HEK293T (cell line): ENCODE data around the gene HOXC12.

Source experiments
- CTCF ChIA-PET: fragments of 350-600 bp; formaldehyde crosslinking; extraction: SDS; loops from one replicate; lab custom pipeline; 2021; ENCODE audit warnings: antibody characterized with exemption, inconsistent platforms; lab: Yijun Ruan, JAX
- POLR2A ChIA-PET: fragments of 350-600 bp; formaldehyde crosslinking; extraction: SDS; loops from one replicate; lab custom pipeline; 2020; ENCODE audit warnings: antibody characterized with exemption, inconsistent platforms; lab: Yijun Ruan, JAX
- DNase-seq: peaks from one replicate; pipeline ENCODE4 v3.0.0; 2012; ENCODE audit warnings: mixed read lengths; ENCODE audit errors: extremely low spot score
- ARNT ChIP-seq: fragments of 450-650 bp; IDR thresholded peaks from 2 replicates; pipeline ENCODE4 v1.6.1; 2017; ENCODE audit warnings: mild to moderate bottlenecking
- BHLHE40 ChIP-seq: fragments of 450-650 bp; IDR thresholded peaks from 2 replicates; pipeline ENCODE4 v1.6.1; 2016; ENCODE audit warnings: mild to moderate bottlenecking, moderate library complexity, borderline replicate concordance
- CTBP1 ChIP-seq: fragments of 450-650 bp; IDR thresholded peaks from 2 replicates; pipeline ENCODE4 v1.6.1; 2016; ENCODE audit warnings: borderline replicate concordance
- ELF4 ChIP-seq: fragments of 450-650 bp; IDR thresholded peaks from 2 replicates; pipeline ENCODE4 v1.6.1; 2017; ENCODE audit warnings: antibody characterized with exemption
- FOXA1 ChIP-seq: fragments of 450-650 bp; IDR thresholded peaks from 2 replicates; pipeline ENCODE4 v1.6.1; 2016; ENCODE audit warnings: mild to moderate bottlenecking
- FOXK2 ChIP-seq: fragments of 450-650 bp; IDR thresholded peaks from 2 replicates; pipeline ENCODE4 v1.6.1; 2016; ENCODE audit warnings: mild to moderate bottlenecking
- FOXM1 ChIP-seq: fragments of 450-650 bp; IDR thresholded peaks from 2 replicates; pipeline ENCODE4 v1.6.1; 2017; ENCODE audit warnings: mild to moderate bottlenecking, borderline replicate concordance
- HDGF ChIP-seq: fragments of 450-650 bp; IDR thresholded peaks from 2 replicates; pipeline ENCODE4 v1.6.1; 2017; ENCODE audit warnings: antibody characterized with exemption, borderline replicate concordance
- L3MBTL2 ChIP-seq: fragments of 450-650 bp; conservative IDR thresholded peaks from 2 replicates; pipeline ENCODE4 v1.6.1; 2016; ENCODE audit warnings: mild to moderate bottlenecking
- LEF1 ChIP-seq: fragments of 450-650 bp; IDR thresholded peaks from 2 replicates; pipeline ENCODE4 v1.6.1; 2017; ENCODE audit warnings: mild to moderate bottlenecking, borderline replicate concordance
- NFRKB ChIP-seq: fragments of 450-650 bp; IDR thresholded peaks from 2 replicates; pipeline ENCODE4 v1.6.1; 2016; ENCODE audit warnings: mild to moderate bottlenecking, moderate library complexity
- PKNOX1 ChIP-seq: fragments of 450-650 bp; IDR thresholded peaks from 2 replicates; pipeline ENCODE4 v1.6.1; 2016
- SP1 ChIP-seq: fragments of 450-650 bp; IDR thresholded peaks from 2 replicates; pipeline ENCODE4 v1.6.1; 2017
- SUZ12 ChIP-seq: fragments of 450-650 bp; IDR thresholded peaks from 2 replicates; pipeline ENCODE4 v1.6.1; 2016; ENCODE audit warnings: mild to moderate bottlenecking
- TARDBP ChIP-seq: fragments of 450-650 bp; IDR thresholded peaks from 2 replicates; pipeline ENCODE4 v1.6.1; 2016
- ZNF384 ChIP-seq: fragments of 450-650 bp; IDR thresholded peaks from 2 replicates; pipeline ENCODE4 v1.6.1; 2016

HOXC12 gene

DNA sequence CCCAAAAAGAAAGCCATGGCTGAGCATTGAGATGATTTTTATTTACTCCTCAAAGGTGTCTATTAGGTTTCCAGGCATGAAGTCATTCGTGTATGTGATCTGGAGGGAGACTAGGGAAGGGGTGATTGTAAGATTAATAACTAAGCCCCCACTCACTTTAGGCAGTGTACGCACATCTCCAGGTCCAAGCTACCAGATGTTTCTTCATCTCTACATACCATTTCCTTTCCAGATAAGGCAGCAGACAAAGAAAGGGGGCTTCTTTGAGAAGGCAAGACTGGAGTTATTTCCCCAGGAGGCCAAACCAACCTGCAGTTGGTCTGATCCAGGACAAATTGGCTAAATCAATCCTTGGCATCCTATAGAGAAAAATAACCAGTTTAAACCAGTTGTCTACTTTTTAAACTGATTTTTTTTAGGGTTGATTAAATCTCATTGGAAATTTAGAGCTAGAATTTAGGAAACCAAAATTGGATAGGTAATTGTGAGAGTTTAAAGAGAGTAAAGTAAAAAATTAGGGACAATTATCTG is 12.2 kb upstream of the HOXC12 start:
- TF ChIP-seq TARDBP (no peak), PKNOX1 (no peak), FOXM1 (no peak), FOXK2 (no peak), ZNF384 (no peak), CTBP1 (no peak), SUZ12 (no peak), ELF4 (no peak), NFRKB (no peak), L3MBTL2 (no peak)
- ChIA-PET CTCF (interaction anchor here (0.6 to 0.9 kb wide), 2 partner anchors 9 to 178 kb away, joined by 3 to 9 read pairs; no protein-coding TSS in a partner anchor), POLR2A (no interaction called here)
- DNase-seq, result no peak

DNA sequence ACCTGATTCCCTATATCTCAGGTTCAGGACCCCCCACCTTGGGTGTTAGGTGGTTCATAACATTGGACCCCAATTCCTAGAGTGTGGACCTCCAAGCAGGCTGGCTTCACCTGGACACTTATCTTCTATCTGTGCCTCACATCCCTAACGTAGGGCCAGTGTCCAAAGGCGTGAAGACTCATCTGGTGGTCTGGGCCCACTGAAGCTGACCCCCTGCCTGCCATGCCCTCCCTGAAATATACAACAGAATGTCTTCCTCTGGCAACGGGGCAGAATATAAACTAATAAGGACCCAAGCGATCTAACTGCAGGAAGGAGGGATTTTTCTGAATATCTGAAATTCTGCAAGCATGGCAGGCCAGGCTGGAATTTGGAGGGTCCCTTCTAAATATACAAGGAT is 10.5 kb upstream of the HOXC12 start:
- DNase-seq, result no peak
- ChIA-PET CTCF (interaction anchor here (0.8 kb wide), 1 partner anchor 24 kb away, joined by 3 read pairs; no protein-coding TSS in a partner anchor), POLR2A (no interaction called here)
- TF ChIP-seq ARNT, result no peak
- no peak for TF ChIP-seq FOXK2
- no peak for TF ChIP-seq ELF4
- no peak for TF ChIP-seq BHLHE40
- TF ChIP-seq LEF1, result no peak
- no peak for TF ChIP-seq ZNF384
- TF ChIP-seq NFRKB, result no peak
- TF ChIP-seq PKNOX1, result no peak
- TF ChIP-seq SP1, result no peak
- no peak for TF ChIP-seq SUZ12
- no peak for TF ChIP-seq CTBP1
- no peak for TF ChIP-seq HDGF
- no peak for TF ChIP-seq L3MBTL2
- TF ChIP-seq FOXA1, result no peak
- TF ChIP-seq FOXM1, result no peak

- no peak for DNase-seq
- ChIA-PET CTCF (interaction anchor here (0.7 to 0.9 kb wide), 4 partner anchors 11 to 40 kb away, joined by 3 read pairs; partner anchors contain the start of gene HOXC10), POLR2A (interaction anchor here (1.3 kb wide), 1 partner anchor 18 kb away, joined by 4 read pairs; no protein-coding TSS in a partner anchor)
- no peak for TF ChIP-seq FOXM1
- TF ChIP-seq ARNT, result no peak
- TF ChIP-seq PKNOX1, result no peak
- TF ChIP-seq TARDBP, result no peak
- no peak for TF ChIP-seq L3MBTL2
- TF ChIP-seq ELF4, result no peak
- TF ChIP-seq SUZ12, result no peak
- TF ChIP-seq SP1, result no peak
- no peak for TF ChIP-seq FOXK2
- no peak for TF ChIP-seq ZNF384
- TF ChIP-seq HDGF, result no peak
- no peak for TF ChIP-seq CTBP1
Measured at GRCh38 chr12:53944907-53945847, 9.5 kb upstream of the HOXC12 start.

DNA sequence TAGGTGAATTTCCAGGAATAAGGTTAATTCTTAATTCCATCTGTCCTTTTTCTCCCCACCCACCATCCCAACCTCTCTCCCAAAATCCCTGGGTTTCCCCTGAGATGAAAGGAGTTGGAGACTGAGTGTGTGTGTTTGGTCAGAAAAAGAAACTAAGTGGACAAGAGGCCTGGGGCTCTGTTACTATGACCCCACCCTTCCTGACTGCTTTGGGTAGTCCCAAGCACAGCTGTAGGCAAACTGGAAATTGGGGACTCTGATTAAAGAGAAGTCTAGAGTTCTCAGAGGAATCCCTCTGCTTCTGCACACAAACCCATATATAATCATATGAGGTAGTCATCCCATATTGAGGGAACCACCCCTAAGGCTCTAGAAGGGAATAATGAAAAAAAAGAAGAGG is 7.0 kb upstream of the HOXC12 start:
- POLR2A ChIA-PET, result no interaction called here
- no peak for DNase-seq
- CTCF ChIA-PET, result no interaction called here
- no peak for TF ChIP-seq CTBP1
- no peak for TF ChIP-seq BHLHE40
- no peak for TF ChIP-seq FOXK2
- no peak for TF ChIP-seq ZNF384
- no peak for TF ChIP-seq NFRKB
- no peak for TF ChIP-seq LEF1
- TF ChIP-seq FOXM1, result no peak
- no peak for TF ChIP-seq HDGF
- no peak for TF ChIP-seq ARNT
- no peak for TF ChIP-seq PKNOX1
- TF ChIP-seq SUZ12, result no peak
- TF ChIP-seq L3MBTL2, result no peak
- no peak for TF ChIP-seq FOXA1
- no peak for TF ChIP-seq TARDBP
- no peak for TF ChIP-seq SP1
- TF ChIP-seq ELF4, result no peak
